8988T (cell line): ENCODE results near the gene KMT2E.

Source experiments
- DNase-seq: peaks from one replicate; pipeline ENCODE4 v3.0.0; 2011

The KMT2E gene

GRCh38 chr7:105132335-105132734 is 118.3 kb downstream of the KMT2E start:
- no peak for DNase-seq

DNA sequence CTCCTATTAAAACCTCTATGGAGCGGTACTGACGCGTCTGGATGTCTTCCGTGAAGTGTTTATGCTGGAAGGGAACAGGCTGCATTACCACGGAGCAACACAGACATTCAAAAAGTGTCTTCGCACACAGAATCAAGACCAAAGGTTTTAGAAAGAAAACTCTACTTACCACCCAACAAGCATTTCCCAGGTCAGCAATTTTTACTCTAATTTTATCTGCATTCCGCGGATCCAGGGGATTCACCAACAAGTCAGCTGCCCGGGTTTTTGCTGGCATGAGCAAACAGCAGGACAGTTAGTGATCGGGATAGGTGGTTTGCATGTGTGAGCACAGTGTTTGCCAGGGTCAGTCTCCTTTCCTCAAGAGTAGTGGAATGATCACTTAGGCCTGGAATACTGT is 118.8 kb downstream of the KMT2E start:
- DNase-seq, result no peak

DNA sequence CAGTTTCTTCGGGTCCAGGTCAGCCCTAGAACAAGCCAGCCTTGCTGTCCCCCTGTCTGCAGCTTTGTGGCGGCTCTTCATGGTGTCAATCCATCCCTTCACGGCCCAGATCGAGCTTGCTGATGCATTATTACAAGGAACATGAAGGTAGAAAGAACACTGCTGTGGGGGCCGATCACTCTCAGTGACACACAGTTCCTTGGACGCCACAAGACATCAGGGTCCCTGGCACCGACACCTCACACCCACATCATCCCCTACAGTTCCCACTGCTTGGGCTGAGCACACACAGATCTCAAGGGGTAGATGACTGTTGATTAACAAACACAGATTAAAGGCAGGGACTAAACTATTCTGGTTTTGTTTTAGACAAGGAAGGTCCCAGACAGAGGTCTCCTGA is 119.4 kb downstream of the KMT2E start:
- DNase-seq, result no peak

DNA sequence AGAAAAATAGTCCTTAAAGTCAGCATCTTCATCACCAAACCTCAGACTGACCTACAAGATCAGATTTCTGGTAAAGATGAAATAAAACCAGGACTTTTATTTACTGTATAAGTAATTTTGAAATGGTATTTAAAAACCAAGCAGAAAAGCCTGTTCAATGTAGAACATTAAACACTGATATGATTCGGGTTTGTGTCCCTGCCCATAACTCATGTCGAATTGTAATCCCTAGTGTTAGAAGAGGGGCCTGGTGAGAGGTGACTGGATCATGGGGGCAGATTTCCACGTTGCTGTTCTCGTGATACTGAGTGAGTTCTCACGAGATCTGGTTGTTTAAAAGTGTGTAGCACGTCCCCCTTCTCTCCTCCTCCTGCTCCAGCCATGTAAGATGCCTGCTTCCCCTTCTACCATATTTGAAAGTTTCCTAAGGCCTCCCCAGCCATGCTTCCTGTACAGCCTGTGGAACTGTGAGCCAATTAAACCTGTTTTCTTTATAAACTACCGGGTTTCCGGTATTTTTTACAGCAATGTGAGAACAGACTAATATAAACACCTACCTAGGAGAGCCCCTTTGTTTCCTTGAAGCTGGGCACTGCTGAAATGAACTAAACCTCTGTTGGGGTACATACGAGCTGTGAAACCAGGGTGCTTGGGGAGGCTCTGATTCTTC is 120.1 kb downstream of the KMT2E start:
- no peak for DNase-seq

GRCh38 chr7:105136221-105136620 is 122.2 kb downstream of the KMT2E start:
- no peak for DNase-seq

GRCh38 chr7:105137898-105138297 is 123.9 kb downstream of the KMT2E start:
- DNase-seq, result no peak

DNA sequence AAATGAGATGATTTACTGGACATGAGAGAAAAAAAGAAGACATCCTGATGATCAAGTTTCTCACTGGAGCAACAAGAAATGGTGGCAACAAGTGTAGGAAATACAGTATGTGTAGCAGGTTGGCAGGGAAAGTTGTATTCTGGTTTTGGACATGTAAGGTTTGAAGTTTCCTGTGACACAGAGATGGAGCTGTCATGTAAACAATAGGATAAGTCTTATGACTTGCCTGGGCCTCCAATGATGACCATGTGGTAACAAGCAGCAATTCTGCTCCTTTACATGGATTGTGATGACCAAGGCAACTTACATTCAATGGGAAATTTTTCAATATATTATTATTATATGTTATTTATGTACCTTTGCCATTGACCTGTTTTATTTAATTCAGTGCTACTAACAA is 125.4 kb downstream of the KMT2E start:
- DNase-seq, result no peak

DNA sequence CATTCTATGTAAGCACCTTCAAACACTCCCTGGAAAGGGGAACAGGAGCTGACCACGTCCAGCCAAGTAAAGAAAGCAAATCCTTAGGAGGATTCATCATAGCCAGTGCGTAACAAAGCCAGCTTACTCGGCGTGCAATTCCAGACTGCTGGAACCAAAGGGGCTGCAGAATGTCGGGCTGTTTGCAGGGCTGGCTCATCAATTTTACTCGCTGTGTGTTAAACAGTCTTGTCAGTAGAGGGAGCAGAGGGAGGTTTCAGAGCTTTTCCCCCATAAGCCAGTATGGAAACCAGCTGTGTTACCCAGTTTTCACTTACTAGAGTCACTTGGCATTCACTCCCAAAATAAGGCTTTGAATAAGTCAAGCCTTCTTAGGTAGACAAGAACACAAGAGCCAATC is 127.1 kb downstream of the KMT2E start:
- peak; percentile 21 for DNase-seq

DNA sequence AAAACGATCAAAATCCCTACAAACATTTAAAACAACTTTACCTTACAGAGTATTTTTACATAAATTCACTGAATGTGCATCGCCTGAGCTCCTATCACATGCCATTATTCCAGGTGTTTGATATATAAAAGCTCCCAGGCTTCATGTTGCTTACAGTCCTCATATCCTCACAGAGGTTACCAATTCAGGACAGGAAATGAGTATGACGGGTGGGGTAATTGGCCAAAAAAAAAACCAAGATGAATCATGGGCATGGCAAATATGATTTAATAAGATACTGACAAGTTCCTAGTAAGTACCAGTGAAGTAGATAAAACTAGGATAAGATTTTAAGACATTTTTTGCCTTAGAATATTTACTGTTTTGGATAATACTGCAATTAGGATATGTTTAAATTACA is 135.8 kb downstream of the KMT2E start:
- DNase-seq, result no peak

GRCh38 chr7:105151152-105151551 is 137.1 kb downstream of the KMT2E start:
- DNase-seq, result no peak

DNA sequence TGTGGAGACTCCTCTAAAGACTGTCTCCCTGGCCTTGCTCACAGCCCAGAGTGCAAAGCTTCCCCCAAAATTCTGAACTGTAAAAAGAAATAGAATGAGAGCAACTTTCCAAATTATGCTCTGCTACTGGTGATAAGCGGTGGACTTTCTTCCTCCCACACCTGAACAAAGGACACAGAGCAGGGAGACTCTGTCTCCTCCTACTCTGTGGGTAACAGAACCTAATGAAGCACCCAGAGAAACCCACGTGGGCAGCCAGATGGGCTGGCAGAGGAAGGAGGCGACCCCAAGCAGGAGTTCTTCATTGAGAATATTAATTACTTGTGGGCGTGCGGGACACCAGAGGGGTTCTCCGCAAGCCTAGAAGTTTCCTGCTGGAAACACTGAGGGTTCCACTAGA is 139.5 kb downstream of the KMT2E start:
- no peak for DNase-seq

GRCh38 chr7:105154084-105154483 is 140.1 kb downstream of the KMT2E start:
- no peak for DNase-seq

DNA sequence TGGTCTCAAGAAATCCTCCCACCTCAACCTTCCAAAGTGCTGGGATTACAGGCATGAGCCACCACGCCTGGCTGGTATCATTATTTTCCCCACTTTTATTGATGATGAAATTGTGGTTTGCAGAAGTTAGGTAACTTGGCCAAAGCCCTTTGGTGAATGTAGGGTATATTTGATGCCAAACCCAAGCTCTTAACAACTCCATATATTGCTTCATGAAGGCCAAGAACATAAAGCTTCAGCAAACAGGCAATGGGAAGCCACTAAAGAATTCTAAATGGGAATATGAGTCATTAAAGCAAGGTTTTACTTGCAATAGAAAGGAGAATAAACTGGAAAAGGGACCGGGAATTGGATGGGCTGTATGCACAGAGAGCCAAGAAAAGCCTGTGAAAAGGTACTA is 142.7 kb downstream of the KMT2E start:
- DNase-seq, result no peak

DNA sequence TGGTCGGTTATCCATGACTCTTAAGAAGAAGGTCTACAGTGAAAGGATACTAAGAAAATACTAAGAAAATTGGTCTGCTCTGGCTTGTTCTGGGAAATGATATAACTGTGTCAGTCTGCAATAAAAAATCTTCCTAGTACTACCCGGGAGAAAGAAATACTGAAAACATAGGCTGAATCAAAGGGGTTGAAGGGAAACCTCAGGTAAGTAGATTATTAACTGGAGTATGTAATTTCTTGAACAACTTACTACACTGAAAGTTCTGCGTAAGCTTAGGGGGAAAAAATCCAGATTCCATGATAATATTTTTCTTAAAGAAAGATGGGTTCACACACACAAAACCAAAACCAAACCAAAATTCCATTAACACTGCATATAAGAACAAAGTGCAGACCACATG is 143.3 kb downstream of the KMT2E start:
- no peak for DNase-seq

DNA sequence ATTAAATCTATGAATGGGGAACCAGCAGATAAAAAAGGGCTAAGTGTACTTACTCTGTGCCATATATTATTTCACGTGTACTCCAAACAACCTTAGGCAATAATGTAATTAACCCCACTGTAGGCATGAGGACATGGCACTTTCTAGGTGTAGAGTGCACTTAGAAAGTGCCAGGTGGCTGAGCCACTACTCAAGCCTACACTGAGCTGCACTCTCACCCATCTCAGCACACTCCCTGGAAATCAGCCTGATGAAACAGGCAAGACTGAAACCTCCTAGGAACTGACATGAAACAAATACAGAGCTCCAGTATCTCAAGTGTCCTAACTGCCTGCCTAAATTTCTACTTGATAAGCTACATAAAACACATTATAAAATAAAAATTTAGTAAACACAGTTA is 147.4 kb downstream of the KMT2E start:
- DNase-seq, result no peak
